Measurements from ENCODE around the gene CHTF18.
"Not testable (repeated sequence)": the region's sequence is repeated elsewhere in the genome, so short reads cannot be mapped to it uniquely, and the experiment has no call there.

CHTF18 gene

DNA sequence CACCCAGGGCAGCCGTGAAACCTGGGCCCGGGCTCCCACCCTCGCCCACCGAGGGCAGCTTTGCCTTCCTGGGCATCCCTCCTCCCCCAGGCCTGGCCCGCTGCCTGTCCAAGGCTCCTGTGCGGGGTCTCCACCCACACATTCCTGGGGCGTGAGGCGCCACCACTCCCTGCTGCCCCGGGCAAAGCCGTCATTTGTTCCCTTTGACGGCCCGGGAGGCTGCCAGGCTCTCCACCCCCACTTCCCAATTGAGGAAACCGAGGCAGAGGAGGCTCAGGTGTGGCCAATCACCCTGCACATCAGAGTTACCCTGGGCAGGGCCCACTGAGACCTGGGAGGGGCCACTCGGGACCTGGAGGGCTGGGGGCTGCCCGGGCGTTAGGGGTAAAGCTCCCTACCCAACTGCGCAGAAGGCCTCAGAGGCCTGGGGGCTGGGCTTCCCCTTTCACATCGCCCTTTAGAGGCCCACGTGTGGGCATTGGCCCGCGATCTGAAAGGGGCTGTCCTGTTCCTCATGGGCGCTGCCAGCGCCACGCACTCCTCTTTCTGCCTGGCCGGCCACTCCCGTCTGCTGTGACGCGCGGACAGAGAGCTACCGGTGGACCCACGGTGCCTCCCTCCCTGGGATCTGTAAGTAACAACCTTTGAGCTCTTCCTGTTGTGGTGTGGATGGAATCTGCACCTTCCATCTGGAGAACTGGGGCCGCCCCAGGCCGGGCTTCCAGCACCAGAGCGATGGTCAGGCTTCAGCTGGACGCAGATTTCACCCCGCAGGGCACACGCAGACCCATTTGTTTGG, 27.7 kb upstream of the CHTF18 start, which contains the start of gene MSLN:
MSLN (plus strand) TSS at position 190 of the 799 bp plus-strand sequence. CDS start 1,947 bp downstream, outside the sequence.
- DNase-seq, result no peak

GRCh38 chr16:761625-762513, 26.6 kb upstream of the CHTF18 start:
- no peak for DNase-seq

GRCh38 chr16:762595-763268, 25.7 kb upstream of the CHTF18 start:
- DNase-seq, result no peak

- DNase-seq, result no peak
These were observed 24.8 kb upstream of the CHTF18 start for GRCh38 chr16:763369-764183.

DNA sequence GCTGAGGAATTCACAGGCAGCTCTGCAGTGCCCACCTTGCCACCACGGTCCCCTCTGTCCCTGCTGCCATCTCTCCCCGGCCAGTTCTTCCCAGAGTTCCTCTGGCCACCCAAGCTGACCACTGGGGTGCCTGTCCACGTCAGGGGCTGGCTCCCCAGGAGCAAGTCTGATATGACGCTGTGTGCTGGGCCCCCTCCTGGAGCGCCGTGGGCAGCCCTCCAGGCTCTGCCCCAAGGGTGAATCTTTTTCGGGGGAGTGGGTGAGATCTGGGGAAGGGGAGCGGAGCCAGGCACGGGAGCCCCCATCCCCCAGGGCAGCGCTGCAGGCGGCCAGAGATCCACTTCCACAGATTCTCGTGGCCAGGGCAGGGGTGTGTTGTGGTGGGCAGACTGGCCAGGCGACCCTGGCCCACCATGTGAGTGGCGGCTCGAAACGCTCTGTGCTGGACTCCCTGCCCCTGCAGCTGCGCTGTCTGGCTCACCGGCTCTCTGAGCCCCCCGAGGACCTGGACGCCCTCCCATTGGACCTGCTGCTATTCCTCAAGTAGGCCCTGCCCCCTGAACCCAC, 24.2 kb upstream of the CHTF18 start:
- DNase-seq, result no peak

GRCh38 chr16:764848-765487, 23.5 kb upstream of the CHTF18 start:
- no peak for DNase-seq

GRCh38 chr16:765488-765865, 22.9 kb upstream of the CHTF18 start:
- DNase-seq, result no peak

- no peak for DNase-seq
These were observed 22.2 kb upstream of the CHTF18 start for GRCh38 chr16:766008-766819.

DNA sequence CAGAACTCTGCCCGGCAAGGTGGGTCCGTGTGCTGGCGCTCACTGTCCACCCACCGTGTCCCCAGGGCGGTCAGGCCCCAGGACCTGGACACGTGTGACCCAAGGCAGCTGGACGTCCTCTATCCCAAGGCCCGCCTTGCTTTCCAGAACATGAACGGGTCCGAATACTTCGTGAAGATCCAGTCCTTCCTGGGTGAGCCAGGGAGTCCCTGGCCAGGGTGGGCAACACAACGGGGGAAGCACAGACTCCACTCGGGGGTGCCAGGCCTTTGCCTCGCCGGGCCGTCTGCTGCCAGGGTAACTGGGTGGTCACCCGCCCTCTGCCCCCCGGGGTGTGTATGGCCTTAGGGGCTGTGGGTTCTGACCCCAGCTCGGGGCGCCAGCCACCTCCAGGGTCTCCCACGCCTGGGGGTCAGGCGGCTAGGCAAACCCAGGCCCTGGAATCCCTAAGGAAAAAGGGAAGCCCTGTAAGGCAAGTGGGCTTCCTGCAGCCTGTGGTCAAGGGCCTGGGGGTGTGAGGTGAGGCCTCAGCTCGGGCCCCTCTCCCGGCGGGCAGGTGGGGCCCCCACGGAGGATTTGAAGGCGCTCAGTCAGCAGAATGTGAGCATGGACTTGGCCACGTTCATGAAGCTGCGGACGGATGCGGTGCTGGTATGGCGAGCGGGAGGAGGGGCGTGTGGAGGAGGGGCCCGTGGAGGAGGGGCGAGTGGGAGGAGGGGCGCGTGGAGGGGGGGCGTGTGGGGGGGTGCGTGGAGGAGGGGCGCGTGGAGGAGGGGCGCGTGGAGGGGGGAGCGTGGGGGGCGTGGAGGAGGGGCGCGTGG, 21.4 kb upstream of the CHTF18 start:
- no peak for DNase-seq

- DNase-seq, result no peak
These were observed 20.6 kb upstream of the CHTF18 start for GRCh38 chr16:767743-768235.

DNA sequence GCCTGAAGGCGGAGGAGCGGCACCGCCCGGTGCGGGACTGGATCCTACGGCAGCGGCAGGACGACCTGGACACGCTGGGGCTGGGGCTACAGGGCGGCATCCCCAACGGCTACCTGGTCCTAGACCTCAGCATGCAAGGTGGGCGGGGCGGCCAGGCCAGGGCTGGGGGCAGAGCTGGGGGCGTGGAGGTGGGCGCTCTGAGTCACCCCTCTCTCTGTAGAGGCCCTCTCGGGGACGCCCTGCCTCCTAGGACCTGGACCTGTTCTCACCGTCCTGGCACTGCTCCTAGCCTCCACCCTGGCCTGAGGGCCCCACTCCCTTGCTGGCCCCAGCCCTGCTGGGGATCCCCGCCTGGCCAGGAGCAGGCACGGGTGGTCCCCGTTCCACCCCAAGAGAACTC, 20.0 kb upstream of the CHTF18 start:
- DNase-seq, result no peak

- no peak for DNase-seq
These were observed 19.1 kb upstream of the CHTF18 start for GRCh38 chr16:769184-769784.

DNA sequence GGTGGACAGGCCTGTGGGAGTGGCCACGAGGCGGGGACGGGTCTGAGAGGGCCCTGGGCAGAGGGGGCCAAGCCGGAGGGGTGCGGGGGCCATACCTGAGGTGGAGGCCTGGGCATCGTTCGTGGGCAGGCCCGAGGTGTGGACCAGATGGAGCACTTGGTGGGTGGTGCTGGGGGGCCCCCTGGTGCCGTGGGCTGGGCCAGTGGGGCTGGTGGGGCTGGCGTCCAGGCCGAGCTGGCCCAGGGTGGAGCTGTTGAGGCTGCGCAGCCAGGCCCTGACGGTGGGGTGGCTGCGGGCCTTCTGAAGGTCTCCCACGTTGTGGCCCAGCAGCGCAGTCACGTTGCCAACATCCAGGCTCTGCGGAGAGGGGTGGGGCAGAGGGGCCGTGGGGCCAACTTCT, 18.5 kb upstream of the CHTF18 start:
- DNase-seq, result no peak

GRCh38 chr16:770411-770810, 18.0 kb upstream of the CHTF18 start:
- no peak for DNase-seq

DNA sequence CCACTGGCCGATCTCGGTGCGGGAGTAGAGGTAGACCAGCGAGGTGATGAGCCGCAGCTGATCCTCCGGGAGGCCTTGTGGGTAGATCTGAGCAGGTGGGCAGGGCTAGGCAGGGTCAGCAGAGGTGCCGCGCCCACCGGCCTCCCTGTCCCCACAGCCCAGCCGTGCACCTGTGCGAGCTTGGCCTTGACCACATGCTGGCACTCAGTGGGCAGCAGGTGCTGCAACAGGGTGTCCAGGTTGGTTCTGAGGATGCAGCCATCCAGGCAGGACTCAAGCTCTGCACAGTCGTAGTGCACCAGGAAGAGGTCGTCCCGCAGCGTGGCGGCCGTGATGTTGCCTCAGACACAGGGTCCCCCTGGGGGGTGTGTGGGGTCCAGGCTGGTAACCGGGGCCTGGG, 15.5 kb upstream of the CHTF18 start:
- no peak for DNase-seq

GRCh38 chr16:774086-775001, 14.1 kb upstream of the CHTF18 start:
- no peak for DNase-seq

- no peak for DNase-seq
These were observed 13.1 kb upstream of the CHTF18 start for GRCh38 chr16:775236-775796.

- not testable (repeated sequence) for DNase-seq
These were observed 12.1 kb upstream of the CHTF18 start for GRCh38 chr16:776298-776697.
